GM12878 (cell line): ENCODE results near the gene TTC19. TPM values are rescaled to one million over a fixed set of nuclear protein-coding genes. Genes with fewer than 3 reads are reported as not detected.

Experiments used
- CTCF ChIP-seq, 3 experiments: IDR thresholded peaks in 2 of 3; conservative IDR thresholded peaks in 1 of 3; 2 replicates each; pipeline ENCODE4 v1.5.1; 2011; ENCODE audit warnings: low read depth in 3 of 3, low read length in 3 of 3, mild to moderate bottlenecking in 3 of 3, control low read depth in 2 of 3, moderate library complexity in 2 of 3, inconsistent platforms in 1 of 3, mixed read lengths in 1 of 3; ENCODE audit not compliant: control insufficient read depth in 2 of 3, insufficient read depth in 1 of 3; ENCODE audit errors: extremely low read depth in 1 of 3
- CUX1 ChIP-seq: IDR thresholded peaks from 2 replicates; pipeline ENCODE4 v1.6.1; 2012; ENCODE audit warnings: improper control_type of control experiment, low read depth, low read length; ENCODE audit not compliant: insufficient replicate concordance
- EZH2 ChIP-seq: IDR thresholded peaks from 2 replicates; pipeline ENCODE4 v1.6.1; 2012; ENCODE audit warnings: low read depth, mild to moderate bottlenecking, control low read depth, inconsistent platforms, low read length, borderline replicate concordance; ENCODE audit not compliant: control insufficient read depth
- JUNB ChIP-seq: IDR thresholded peaks from 2 replicates; pipeline ENCODE4 v1.6.1; 2016; ENCODE audit warnings: antibody characterized with exemption, mild to moderate bottlenecking
- NR2F1 ChIP-seq: fragments of 450-650 bp; conservative IDR thresholded peaks from 2 replicates; pipeline ENCODE4 v1.6.1; 2017; ENCODE audit warnings: mild to moderate bottlenecking
- PKNOX1 ChIP-seq: fragments of 450-650 bp; IDR thresholded peaks from 2 replicates; pipeline ENCODE4 v1.6.1; 2016; ENCODE audit warnings: mild to moderate bottlenecking
- RAD51 ChIP-seq: fragments of 450-650 bp; IDR thresholded peaks from 2 replicates; pipeline ENCODE4 v1.6.1; 2016; ENCODE audit warnings: moderate library complexity, mild to moderate bottlenecking, inconsistent platforms
- RB1 ChIP-seq: fragments of 450-650 bp; formaldehyde crosslinking; IDR thresholded peaks from 2 replicates; pipeline ENCODE4 v1.6.1; 2017; ENCODE audit warnings: mild to moderate bottlenecking, borderline replicate concordance
- STAT3 ChIP-seq: IDR thresholded peaks from 2 replicates; pipeline ENCODE4 v1.6.1; 2011; ENCODE audit warnings: low read depth, low read length, improper control_type of control experiment
- YY1 ChIP-seq: IDR thresholded peaks from 2 replicates; pipeline ENCODE4 v1.6.1; 2011; ENCODE audit warnings: low read depth, mild to moderate bottlenecking, low read length
- ZNF217 ChIP-seq: fragments of 450-650 bp; IDR thresholded peaks from 2 replicates; pipeline ENCODE4 v1.6.1; 2017; ENCODE audit warnings: antibody characterized with exemption, mild to moderate bottlenecking
- ZNF384 ChIP-seq: IDR thresholded peaks from 2 replicates; pipeline ENCODE4 v1.6.1; 2012; ENCODE audit warnings: low read depth, mild to moderate bottlenecking, low read length, improper control_type of control experiment, borderline replicate concordance
- polyA plus RNA-seq, 11 experiments: library from polyadenylated mRNA; depleted of rRNA in 4 of 11; unstranded in 6 of 11; stranded (reverse) in 5 of 11; fragments of >200 nt; fragmentation: Nextera tagmentation in 4 of 11; fragmentation: Illumina TruSeq in 1 of 11; extraction: Ambion mirVana in 4 of 11; extraction: Trizol in 1 of 11; gene quantifications; 1 replicate in 1 of 11; 2 replicates in 10 of 11; pipeline versions ENCODE4 v1.2.1 to v1.2.3, GENCODE V29; 2011 to 2016; ENCODE audit warnings: inconsistent platforms in 2 of 11, missing spikeins in 2 of 11, low read depth in 1 of 11
- total RNA-seq, 4 experiments: library from RNA; depleted of rRNA in 3 of 4; stranded (reverse); fragments of >200 nt in 3 of 4; fragmentation: Illumina TruSeq in 1 of 4; extraction: Trizol in 1 of 4; gene quantifications; 2 replicates each; pipeline versions ENCODE4 v1.2.1 to v1.2.3, GENCODE V29; 2013 to 2021

The TTC19 gene
- total and polyA plus RNA-seq, 10 of the 15 experiments (the other 5 are each of a cell fraction or from before 2014, with no cell fraction given), result 5.3 to 29.8 (median 20.1) TPM

- TF ChIP-seq CUX1 (no peak), RB1 (no peak), EZH2 (no peak), STAT3 (no peak), JUNB (no peak), PKNOX1 (no peak), RAD51 (no peak), ZNF217 (no peak), CTCF (IDR thresholded peaks at IDR 0.05 in 2 of 3, conservative IDR thresholded peaks at IDR 0.05 in 1 of 3; ENCODE audit: control insufficient read depth in 2 of 3, extremely low read depth in 1 of 3, insufficient read depth in 1 of 3, low read depth in 3 of 3, low read length in 3 of 3) (no peak), YY1 (no peak), NR2F1 (no peak), ZNF384 (no peak)
Observed at GRCh38 chr17:16002708-16003260, 3.2 kb downstream of the TTC19 start (continued).
